ENCODE results near the gene NEUROD2.

NEUROD2 gene

GRCh38 chr17:39618956-39619785 is 11.5 kb upstream of the NEUROD2 start:
- no peak for DNase-seq (ENCODE audit: low read depth in 2 of 2)

- no peak for DNase-seq (ENCODE audit: low read depth in 2 of 2)
These were observed 10.7 kb upstream of the NEUROD2 start for GRCh38 chr17:39618246-39618913.

GRCh38 chr17:39617446-39618245 is 9.9 kb upstream of the NEUROD2 start:
- peak; percentile 14 to 23 for DNase-seq (ENCODE audit: low read depth in 2 of 2)

- DNase-seq (ENCODE audit: low read depth in 2 of 2) = no peak
These were observed 9.4 kb upstream of the NEUROD2 start for GRCh38 chr17:39617100-39617445.

GRCh38 chr17:39615434-39615833 is 7.7 kb upstream of the NEUROD2 start:
- no peak for DNase-seq (ENCODE audit: low read depth in 2 of 2)

GRCh38 chr17:39614545-39615157 is 6.9 kb upstream of the NEUROD2 start:
- no peak for DNase-seq (ENCODE audit: low read depth in 2 of 2)

- no peak for DNase-seq (ENCODE audit: low read depth in 2 of 2)
These were observed 5.3 kb upstream of the NEUROD2 start for GRCh38 chr17:39612935-39613464.

GRCh38 chr17:39612291-39612894 is 4.7 kb upstream of the NEUROD2 start:
- DNase-seq (ENCODE audit: low read depth in 2 of 2) = no peak

- DNase-seq (ENCODE audit: low read depth in 2 of 2) = no peak
These were observed 3.8 kb upstream of the NEUROD2 start for GRCh38 chr17:39611401-39612112.

- no peak for DNase-seq (ENCODE audit: low read depth in 2 of 2)
These were observed 1.8 kb upstream of the NEUROD2 start for GRCh38 chr17:39609416-39610025.

- no peak for DNase-seq (ENCODE audit: low read depth in 2 of 2)
These were observed 642 bp upstream of the NEUROD2 start for GRCh38 chr17:39608142-39608981.

GRCh38 chr17:39607057-39607850 is 466 bp downstream of the NEUROD2 start:
- no peak for DNase-seq (ENCODE audit: low read depth in 2 of 2)

GRCh38 chr17:39606434-39607056 is 1.2 kb downstream of the NEUROD2 start:
- DNase-seq (ENCODE audit: low read depth in 2 of 2) = no peak

- DNase-seq (ENCODE audit: low read depth in 2 of 2) = no peak
These were observed 2.0 kb downstream of the NEUROD2 start for GRCh38 chr17:39605492-39606433.

GRCh38 chr17:39604911-39605491 is 2.7 kb downstream of the NEUROD2 start:
- no peak for DNase-seq (ENCODE audit: low read depth in 2 of 2)

GRCh38 chr17:39603304-39604016 is 4.3 kb downstream of the NEUROD2 start:
- no peak for DNase-seq (ENCODE audit: low read depth in 2 of 2)
